Liver (tissue), 3 donors: ENCODE data around the gene SEMA3C.

Source experiments
- CTCF ChIP-seq: fragments of 150-350 bp; IDR thresholded peaks from 2 replicates; pipeline ENCODE4 v1.5.1; 2017; ENCODE audit warnings: improper control_type of control experiment, low read depth, low read length; ENCODE audit not compliant: missing input control
- EGR1 ChIP-seq, 2 donors: IDR thresholded peaks; 2 replicates each; pipeline ENCODE4 v1.6.1; 2016 to 2018; ENCODE audit warnings: antibody characterized with exemption in 2 of 2, low read depth in 2 of 2
- FOXA1 ChIP-seq: IDR thresholded peaks from 2 replicates; pipeline ENCODE4 v1.6.1; 2016; ENCODE audit warnings: antibody characterized with exemption
- GABPA ChIP-seq, 2 donors: IDR thresholded peaks in 1 of 2; conservative IDR thresholded peaks in 1 of 2; 2 replicates each; pipeline ENCODE4 v1.6.1; 2016; ENCODE audit warnings: antibody characterized with exemption in 2 of 2, mild to moderate bottlenecking in 1 of 2, moderate library complexity in 1 of 2
- JUND ChIP-seq, 2 donors: IDR thresholded peaks; 2 replicates each; pipeline ENCODE4 v1.6.1; 2016; ENCODE audit warnings: antibody characterized with exemption in 2 of 2
- MAX ChIP-seq: IDR thresholded peaks from 2 replicates; pipeline ENCODE4 v1.6.1; 2016; ENCODE audit warnings: antibody characterized with exemption
- RAD21 ChIP-seq, 2 donors: IDR thresholded peaks; 2 replicates each; pipeline ENCODE4 v1.6.1; 2016; ENCODE audit warnings: antibody characterized with exemption in 2 of 2, mild to moderate bottlenecking in 2 of 2
- REST ChIP-seq: IDR thresholded peaks from 2 replicates; pipeline ENCODE4 v1.6.1; 2016; ENCODE audit warnings: antibody characterized with exemption, mild to moderate bottlenecking
- SP1 ChIP-seq: IDR thresholded peaks from 2 replicates; pipeline ENCODE4 v1.6.1; 2018; ENCODE audit warnings: antibody characterized with exemption, mild to moderate bottlenecking
- TAF1 ChIP-seq: conservative IDR thresholded peaks from 2 replicates; pipeline ENCODE4 v1.6.1; 2016; ENCODE audit warnings: antibody characterized with exemption, mild to moderate bottlenecking
- YY1 ChIP-seq: IDR thresholded peaks from 2 replicates; pipeline ENCODE4 v1.6.1; 2016; ENCODE audit warnings: antibody characterized with exemption, mild to moderate bottlenecking
- donor health status: healthy.
- donor health status: healthy.

- TF ChIP-seq REST (no peak), CTCF (no peak), YY1 (no peak), SP1 (no peak), FOXA1 (no peak), RAD21 (IDR thresholded peaks at IDR 0.05) (no peak), GABPA (IDR thresholded peaks at IDR 0.05 in 1 of 2, conservative IDR thresholded peaks at IDR 0.05 in 1 of 2) (no peak), MAX (no peak), EGR1 (IDR thresholded peaks at IDR 0.05; ENCODE audit: low read depth in 2 of 2) (no peak), TAF1 (no peak), JUND (IDR thresholded peaks at IDR 0.05) (no peak)
Observed at GRCh38 chr7:80902716-80903308, 16.0 kb downstream of the SEMA3C start.
